MV-4-11 (cell line): Measurements from ENCODE around the gene PDE6C.

Experiments used
- DNase-seq: peaks from one replicate; lab custom pipeline; 2025; lab: John Stamatoyannopoulos, UW

The PDE6C gene

DNA sequence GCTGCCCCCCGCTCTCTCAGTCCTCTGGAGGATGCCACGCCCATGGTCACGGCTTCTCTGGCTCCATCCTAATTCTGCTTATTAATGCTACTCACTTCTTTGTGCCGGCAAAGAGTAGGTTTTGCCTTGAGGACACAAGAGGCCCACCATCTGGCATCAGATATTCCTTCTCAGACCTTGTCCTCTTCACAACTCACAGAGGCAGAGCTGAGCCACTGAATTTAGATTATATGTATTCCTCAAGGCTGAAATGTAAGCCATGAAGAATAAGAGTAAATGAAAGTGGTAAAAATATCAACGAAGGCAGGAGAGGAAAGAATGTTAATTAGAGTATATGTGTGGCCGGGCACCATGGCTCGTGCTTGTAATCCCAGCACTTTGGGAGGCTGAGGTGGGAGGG, 17.8 kb upstream of the PDE6C start:
- DNase-seq = no peak

DNA sequence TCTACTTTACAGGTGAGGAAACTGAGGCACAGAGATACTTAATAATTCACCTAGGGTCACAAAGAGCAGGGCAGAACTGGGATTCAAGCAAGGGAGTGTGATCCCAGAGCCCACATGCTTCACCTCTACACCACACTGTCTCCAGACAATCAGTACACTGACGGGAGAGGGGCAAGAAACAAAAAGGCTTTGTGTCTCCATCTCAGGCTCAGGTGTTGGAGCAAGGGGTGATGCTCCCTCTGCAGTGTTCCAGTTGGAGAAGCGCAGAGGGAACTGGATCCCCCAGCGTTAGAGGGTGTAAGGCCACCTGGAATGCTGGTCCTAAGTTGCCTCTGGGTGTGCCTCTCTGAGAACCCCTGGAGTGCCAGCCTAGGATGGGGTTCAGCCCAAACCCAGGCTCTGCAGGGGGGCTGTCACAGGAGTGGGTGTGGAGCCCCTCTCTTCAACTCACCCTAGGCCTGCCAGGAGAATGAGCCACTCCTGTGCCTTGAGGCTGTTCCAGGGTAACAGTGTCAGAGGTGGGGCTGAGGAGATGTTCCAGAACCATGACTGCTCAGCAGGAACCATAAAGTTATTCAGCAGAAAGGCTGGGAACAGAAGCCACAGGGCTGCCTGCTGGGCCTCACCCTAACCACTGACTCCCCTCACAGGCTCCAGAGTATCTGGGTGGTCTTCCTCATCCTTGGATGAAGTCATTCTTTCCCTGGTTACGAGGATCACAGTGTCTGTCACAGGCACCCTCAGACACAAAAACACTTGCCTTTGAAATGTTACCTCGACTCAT, 16.8 kb upstream of the PDE6C start:
- DNase-seq = no peak

DNA sequence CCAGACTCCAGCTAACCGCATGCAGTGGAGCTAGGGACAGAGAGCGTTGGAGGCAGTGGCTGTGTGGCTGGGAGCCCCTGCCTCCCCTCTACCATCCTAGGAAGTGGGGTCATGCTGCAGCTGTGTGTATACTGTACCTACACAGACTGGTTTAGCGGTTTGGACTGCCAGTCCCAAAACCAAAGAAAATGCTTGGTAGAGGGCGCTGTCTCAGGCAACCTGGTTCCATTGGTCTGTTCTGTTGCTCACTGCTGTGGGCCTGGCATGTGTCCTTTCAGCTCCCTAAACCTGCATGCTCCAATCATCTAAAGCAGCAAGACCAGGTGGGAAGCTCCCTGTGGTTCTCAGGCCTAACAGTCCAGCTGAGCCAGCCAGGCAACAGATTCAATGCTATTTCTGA, 15.8 kb upstream of the PDE6C start:
- DNase-seq = no peak

DNA sequence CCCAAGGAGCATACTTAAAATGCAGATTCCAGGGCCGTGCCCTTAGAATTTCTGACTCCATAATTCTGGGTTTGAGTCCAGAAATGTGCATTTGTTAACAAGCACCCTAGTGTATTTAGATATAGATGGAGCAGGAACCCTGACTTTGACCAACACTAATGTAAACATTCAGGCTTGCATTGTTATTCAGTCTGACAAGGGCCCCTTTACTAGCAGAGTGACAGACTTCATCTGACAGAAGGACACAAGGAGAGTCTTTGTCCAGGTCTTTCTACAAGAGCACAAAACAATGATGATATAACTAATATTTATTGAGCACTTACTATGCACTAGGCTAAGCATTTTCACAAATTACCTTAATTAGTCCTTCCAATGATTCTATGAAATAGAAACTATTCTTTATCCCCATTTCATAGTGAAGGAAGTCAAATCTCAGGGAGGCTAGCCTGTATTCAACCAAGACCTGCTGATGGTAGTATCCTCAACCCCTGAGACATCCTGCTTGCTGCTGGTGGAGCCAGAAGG, 15.2 kb upstream of the PDE6C start:
- no peak for DNase-seq

DNA sequence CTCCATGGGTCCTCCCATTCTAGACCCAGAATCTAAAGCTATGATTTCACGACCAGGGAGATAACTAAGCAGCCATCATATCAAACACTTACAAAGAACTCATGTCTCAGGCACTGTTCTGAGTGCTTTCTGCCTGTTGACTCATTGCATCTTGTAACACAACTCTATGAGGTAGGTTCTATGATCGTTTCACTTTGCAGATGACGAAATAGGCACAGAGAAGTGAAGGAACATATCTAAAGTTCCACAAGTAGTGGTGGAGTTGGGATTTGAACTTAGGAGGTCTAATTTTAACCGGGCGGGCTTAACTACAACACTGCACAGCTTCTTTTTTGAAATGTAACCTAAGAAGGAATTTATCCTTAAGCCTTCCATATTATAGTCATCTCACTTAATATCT, 14.2 kb upstream of the PDE6C start:
- peak; percentile 20 for DNase-seq

DNA sequence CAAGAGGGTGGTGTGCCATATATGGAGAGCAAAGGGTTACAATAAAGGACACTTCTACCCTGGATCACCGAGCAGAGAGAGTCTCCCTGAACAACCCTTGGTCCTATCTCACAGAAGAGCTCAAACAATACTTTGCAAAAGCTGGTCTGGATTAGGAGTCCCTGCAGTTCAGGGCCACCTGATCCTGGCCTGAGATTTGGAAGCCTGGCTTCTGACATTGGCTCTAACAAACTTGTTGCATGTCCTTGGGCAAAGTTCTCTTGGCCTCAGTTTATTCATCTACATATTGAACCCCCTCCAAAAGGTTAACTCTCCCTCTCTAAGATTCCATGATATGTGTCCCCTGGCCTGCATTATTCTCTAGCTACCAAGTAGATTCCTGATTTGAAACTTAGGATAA, 13.0 kb upstream of the PDE6C start:
- DNase-seq = no peak

- DNase-seq = no peak
These were observed 12.6 kb upstream of the PDE6C start for GRCh38 chr10:93599778-93600177.

DNA sequence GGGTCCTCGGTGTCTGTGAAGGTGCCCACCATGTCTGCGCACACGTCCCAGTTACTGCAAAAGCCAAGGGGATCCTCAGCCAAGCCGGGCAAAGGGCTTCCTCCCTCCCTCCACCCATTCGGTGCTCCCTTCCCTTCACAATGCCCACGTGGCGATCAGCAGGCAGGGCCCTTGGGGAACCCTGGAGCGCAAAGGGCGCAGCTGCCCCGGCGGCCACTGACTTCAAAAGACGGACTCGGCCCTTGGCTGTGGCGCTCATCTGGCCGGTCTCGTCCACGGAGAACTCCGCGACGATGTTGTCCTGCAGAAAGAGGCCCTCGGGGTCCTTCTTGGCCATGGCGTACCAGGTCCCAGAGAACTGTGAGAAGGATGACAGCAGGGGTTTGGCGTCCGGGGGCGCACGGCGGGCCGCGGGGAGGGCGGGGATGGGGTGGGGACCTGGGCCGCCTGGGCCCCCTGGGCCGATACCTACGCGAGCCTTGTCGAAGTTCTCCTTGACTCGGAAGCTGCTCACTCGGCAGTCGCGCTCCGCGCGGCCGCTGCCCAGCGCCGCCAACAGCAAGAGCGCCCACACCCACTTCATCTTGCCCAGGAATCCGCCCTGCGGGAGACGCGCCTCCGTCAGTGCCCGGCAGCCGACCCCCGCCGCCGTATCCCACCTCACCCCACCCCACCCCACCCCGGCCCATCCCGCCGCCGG, 11.7 kb upstream of the PDE6C start:
- no peak for DNase-seq

DNA sequence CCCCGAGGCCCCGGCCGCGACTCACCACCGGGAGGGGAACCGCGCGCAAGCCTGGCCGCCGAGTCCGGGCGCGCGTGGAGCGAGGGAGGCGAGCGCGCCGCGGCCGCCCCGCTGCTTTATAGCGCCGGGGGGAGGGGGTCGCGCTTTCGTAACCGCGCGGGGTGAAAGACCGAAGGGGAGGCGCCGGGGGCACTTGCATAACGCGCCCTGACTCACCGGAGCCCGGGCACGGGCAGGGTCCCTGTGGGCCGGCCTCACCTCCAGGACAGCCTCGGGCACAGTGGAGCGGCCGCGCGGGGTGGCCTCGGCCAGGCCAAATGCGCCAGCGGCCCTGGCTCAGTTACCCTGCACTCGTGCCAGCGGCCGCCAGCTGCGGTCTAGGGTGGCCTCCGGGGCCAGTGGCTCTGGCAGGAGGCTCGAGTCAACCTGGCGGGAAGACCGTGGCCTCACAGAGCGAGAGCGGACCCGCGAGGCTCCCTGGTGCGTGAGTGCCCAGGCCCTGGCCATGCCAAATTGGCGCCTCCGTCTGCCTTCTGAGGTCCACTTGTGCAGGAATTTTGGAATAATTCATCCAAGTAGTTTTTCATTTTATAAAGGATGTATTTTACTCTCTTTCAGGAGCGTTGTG, 11.1 kb upstream of the PDE6C start, which contains the start of gene RBP4:
RBP4 (minus strand) TSS at position 90 of the 628 bp plus-strand sequence. CDS start 207 bp downstream, outside the sequence.
- no peak for DNase-seq

- no peak for DNase-seq
These were observed 10.6 kb upstream of the PDE6C start for GRCh38 chr10:93601774-93602162.

- DNase-seq = no peak
These were observed 9.3 kb upstream of the PDE6C start for GRCh38 chr10:93603023-93603422.

DNA sequence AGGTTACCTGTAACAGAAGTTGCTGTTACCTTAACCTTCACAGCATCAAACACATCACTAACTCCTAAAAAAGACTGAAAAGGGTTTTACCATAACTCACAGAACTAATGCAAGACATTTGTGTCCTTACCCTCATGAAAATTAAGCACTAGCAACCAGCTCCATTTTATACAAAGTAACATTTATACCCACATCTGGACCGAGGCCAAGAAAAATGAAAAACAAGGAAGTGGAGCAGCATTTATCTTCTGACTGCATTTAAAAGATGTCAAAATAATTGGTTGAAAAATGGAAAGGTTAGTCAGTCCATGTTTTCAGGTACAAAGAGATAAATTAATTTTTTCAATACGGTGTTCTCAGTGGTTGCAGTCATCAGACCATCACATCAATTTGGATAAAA, 8.2 kb upstream of the PDE6C start:
- no peak for DNase-seq

DNA sequence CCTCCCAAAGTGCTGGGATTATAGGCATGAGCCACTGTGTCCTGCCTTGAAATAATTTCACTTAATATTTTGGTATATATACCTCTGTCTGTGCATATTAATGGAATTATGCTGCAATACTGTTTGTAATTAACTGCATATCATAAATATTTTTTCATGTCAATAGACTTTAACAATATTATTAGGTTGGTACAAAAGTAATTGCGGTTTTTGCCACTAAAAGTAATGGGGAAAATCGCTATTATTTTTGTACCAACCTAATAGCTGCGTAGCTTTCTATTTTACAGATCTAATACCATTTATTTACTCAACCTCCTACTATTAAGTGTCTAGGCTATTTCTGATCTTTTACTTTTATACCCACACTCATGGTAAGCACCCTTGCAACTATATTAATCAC, 3.9 kb upstream of the PDE6C start:
- no peak for DNase-seq

GRCh38 chr10:93613126-93613525, 789 bp downstream of the PDE6C start:
- DNase-seq = no peak

GRCh38 chr10:93614101-93614825, 1.9 kb downstream of the PDE6C start:
- no peak for DNase-seq

GRCh38 chr10:93615576-93616235, 3.4 kb downstream of the PDE6C start:
- peak; percentile 40 for DNase-seq

DNA sequence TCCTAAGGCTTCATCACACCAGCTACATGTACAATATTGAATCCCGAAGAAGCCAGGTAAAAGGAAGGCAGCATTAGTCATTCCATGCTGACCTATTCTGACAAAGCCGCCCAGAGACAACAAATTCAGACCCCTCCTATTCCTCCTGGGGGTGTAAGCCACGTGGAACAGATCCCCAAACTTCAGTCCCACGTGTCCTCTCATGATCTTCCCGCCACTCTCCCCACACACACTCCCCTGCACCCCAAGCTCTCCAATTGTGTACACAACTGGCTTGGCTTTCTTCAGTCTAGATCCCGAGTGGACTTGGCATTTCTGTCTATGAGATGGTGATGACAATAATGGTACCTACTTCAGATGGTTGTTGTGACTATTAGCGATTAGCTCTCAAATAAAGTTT, 8.6 kb downstream of the PDE6C start:
- DNase-seq = no peak

GRCh38 chr10:93622942-93623341, 10.6 kb downstream of the PDE6C start:
- no peak for DNase-seq

DNA sequence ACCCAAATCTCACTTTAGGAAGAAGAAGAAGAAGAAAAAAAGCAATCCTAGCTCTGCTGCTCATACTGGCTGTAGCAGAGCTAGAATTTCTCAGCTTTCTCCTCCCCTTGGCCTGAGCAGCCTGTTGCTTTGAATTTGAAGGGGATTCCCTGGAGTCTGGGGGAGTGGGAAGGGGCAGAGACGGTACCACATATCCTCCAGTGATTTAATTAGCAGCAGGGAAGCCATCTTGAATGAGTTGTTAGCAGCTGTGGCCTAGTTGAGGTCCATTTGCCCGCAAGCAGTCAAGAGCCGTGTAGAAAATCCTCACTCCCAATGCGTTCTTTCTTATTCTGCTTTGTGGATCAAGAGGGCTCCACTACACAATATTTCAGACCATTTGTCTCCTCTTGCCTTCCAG, 16.5 kb downstream of the PDE6C start:
- no peak for DNase-seq

DNA sequence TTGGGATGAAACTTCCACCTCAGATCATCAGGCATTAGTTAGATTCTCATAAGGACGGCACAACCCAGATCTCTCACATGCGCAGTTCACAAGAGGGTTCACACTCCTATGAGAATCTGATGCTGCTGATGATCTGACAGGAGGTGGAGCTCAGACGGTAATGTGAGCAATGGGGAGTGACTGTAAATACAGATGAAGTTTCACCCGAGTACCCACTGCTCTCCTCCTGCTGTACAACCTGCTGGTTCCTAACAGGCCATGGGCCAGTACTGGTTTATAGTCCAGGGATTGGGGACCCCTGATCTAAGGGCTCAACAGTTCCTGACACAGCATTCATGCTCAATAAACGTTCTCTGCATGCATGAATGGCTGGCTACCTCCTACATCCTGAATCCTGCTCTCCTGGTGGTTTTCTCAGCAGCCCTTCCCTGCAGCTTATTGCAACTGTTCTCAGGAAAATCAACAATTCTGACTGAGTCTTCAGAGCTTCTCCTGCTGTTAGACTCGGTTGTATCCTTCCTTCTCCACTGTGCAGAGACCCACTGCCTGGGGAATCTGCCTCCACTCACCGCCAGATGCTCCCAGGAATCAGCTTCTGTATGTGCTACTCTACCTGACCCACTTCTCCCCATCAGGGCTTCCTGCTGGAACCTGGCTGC, 17.4 kb downstream of the PDE6C start:
- no peak for DNase-seq
